ENCODE results near the gene STRIT1.

DNA sequence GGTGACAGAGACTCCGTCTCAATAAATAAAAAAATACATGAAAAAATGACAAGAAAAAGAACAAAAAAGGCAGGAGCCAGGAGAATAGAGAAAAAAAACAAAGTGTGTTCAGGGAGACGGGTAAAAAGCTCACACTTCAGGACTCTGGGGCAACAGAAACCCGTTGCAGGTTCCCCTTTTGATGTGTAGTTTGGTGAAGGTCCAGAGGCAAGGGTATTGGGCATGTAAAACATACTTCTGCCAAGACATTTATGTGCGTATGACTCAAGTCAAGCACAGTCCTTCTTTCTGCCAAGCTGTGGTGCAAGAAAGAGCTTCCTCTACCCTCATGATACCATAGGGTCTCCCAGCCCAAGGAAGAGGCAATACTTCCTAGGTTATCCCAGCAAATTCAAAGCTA is 33.4 kb upstream of the STRIT1 start:
- no peak for TF ChIP-seq POLR2A (IDR thresholded peaks at IDR 0.05; ENCODE audit: low read length)
- TF ChIP-seq GATA1 (IDR thresholded peaks at IDR 0.05; ENCODE audit: low read depth, low read length) = no peak

Measured in erythroblast (primary cell).